Measurements from ENCODE around the gene THADA.

Gene THADA

DNA sequence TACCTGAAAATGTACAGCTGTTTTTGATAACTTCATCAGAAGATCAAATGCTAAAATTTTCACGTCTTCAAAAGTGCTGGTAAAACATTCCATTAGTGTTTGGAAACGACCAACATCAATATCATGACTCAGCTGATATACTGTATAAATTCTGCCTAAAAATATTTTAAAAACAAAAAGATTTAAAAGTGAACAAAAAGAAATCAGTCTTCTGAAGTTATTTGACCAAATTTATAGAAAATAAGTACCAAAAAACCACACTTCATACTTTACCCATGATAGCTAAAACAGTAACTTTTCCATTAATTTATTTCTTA, 35.6 kb downstream of the THADA start:
- ChIA-PET CTCF (no interaction called here), POLR2A (no interaction called here)
- no peak for TF ChIP-seq ELF4 (IDR thresholded peaks at IDR 0.05)
- TF ChIP-seq PKNOX1 (IDR thresholded peaks at IDR 0.05), result no peak
- no peak for TF ChIP-seq LEF1 (IDR thresholded peaks at IDR 0.05; ENCODE audit: borderline replicate concordance)
- TF ChIP-seq CTBP1 (IDR thresholded peaks at IDR 0.05; ENCODE audit: borderline replicate concordance), result no peak
- TF ChIP-seq SP1 (IDR thresholded peaks at IDR 0.05), result no peak
- TF ChIP-seq L3MBTL2 (conservative IDR thresholded peaks at IDR 0.05), result no peak
- no peak for TF ChIP-seq SUZ12 (IDR thresholded peaks at IDR 0.05)
- TF ChIP-seq TARDBP (IDR thresholded peaks at IDR 0.05), result no peak
- TF ChIP-seq ZNF384 (IDR thresholded peaks at IDR 0.05), result no peak
- no peak for TF ChIP-seq HDGF (IDR thresholded peaks at IDR 0.05; ENCODE audit: borderline replicate concordance)
- TF ChIP-seq FOXM1 (IDR thresholded peaks at IDR 0.05; ENCODE audit: borderline replicate concordance), result no peak
- no peak for TF ChIP-seq ARNT (IDR thresholded peaks at IDR 0.05)
- TF ChIP-seq FOXK2 (IDR thresholded peaks at IDR 0.05), result no peak
- TF ChIP-seq NFRKB (IDR thresholded peaks at IDR 0.05), result no peak
- TF ChIP-seq BHLHE40 (IDR thresholded peaks at IDR 0.05; ENCODE audit: borderline replicate concordance), result no peak
- TF ChIP-seq FOXA1 (IDR thresholded peaks at IDR 0.05), result no peak
- DNase-seq (ENCODE audit: extremely low spot score), result no peak

DNA sequence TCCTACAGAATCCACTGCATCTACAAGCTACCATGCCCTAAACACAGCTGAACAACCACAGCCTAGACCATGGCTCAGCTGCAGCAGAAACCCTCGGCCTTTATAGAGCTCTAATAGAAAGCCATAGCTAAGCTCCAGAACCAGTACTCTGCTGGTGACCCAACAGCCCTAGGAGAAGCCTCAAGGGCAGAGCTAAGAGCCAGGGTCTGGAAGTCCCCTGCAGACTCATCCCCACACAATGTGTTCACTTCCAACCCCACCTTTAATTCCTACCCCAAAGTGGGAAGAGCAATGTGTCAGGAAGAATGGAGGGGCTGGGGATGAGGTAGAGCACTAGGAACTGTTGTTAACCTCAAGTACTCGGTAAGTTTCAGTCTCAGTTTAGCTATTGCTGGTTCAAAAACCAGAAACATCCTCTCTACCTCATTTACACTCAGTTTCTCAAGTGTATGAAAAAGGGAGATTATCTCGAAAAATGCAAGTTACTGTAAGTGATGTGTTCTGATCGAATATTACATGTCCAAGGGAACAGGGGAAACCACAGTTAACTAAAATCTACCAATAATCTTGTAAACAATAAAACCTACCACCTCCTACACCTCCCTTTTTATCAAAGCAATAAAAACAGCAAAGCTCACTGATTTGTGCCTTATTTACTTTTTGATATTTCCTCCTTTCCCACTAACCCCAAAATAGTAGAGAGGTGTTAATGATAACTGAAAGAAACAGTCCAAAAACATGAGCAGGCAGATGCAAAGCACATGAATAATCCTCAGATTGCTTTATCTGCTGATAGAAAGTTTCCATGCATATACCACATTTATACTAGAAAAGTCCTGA, 36.2 kb downstream of the THADA start:
- no peak for DNase-seq (ENCODE audit: extremely low spot score)
- POLR2A ChIA-PET, result no interaction called here
- CTCF ChIA-PET, result no interaction called here

GRCh38 chr2:43557196-43557595, 38.6 kb downstream of the THADA start:
- no peak for DNase-seq (ENCODE audit: extremely low spot score)
- ChIA-PET POLR2A (no interaction called here), CTCF (no interaction called here)
- TF ChIP-seq LEF1 (IDR thresholded peaks at IDR 0.05; ENCODE audit: borderline replicate concordance) (no peak), BHLHE40 (IDR thresholded peaks at IDR 0.05; ENCODE audit: borderline replicate concordance) (no peak), SUZ12 (IDR thresholded peaks at IDR 0.05) (no peak), CTBP1 (IDR thresholded peaks at IDR 0.05; ENCODE audit: borderline replicate concordance) (no peak), ZNF384 (IDR thresholded peaks at IDR 0.05) (no peak), FOXM1 (IDR thresholded peaks at IDR 0.05; ENCODE audit: borderline replicate concordance) (no peak), L3MBTL2 (conservative IDR thresholded peaks at IDR 0.05) (no peak), ARNT (IDR thresholded peaks at IDR 0.05) (no peak), TARDBP (IDR thresholded peaks at IDR 0.05) (no peak), FOXK2 (IDR thresholded peaks at IDR 0.05) (no peak), ELF4 (IDR thresholded peaks at IDR 0.05) (no peak), FOXA1 (IDR thresholded peaks at IDR 0.05) (no peak), PKNOX1 (IDR thresholded peaks at IDR 0.05) (no peak), NFRKB (IDR thresholded peaks at IDR 0.05) (no peak), SP1 (IDR thresholded peaks at IDR 0.05) (no peak), HDGF (IDR thresholded peaks at IDR 0.05; ENCODE audit: borderline replicate concordance) (no peak)

More for the DNA sequence above, 36.2 kb downstream of the THADA start:
- TF ChIP-seq ZNF384 (IDR thresholded peaks at IDR 0.05) (no peak), FOXM1 (IDR thresholded peaks at IDR 0.05; ENCODE audit: borderline replicate concordance) (no peak), TARDBP (IDR thresholded peaks at IDR 0.05) (no peak), ELF4 (IDR thresholded peaks at IDR 0.05) (no peak), SUZ12 (IDR thresholded peaks at IDR 0.05) (no peak), FOXA1 (IDR thresholded peaks at IDR 0.05) (no peak), PKNOX1 (IDR thresholded peaks at IDR 0.05) (no peak), NFRKB (IDR thresholded peaks at IDR 0.05) (no peak), SP1 (IDR thresholded peaks at IDR 0.05) (no peak), CTBP1 (IDR thresholded peaks at IDR 0.05; ENCODE audit: borderline replicate concordance) (no peak), FOXK2 (IDR thresholded peaks at IDR 0.05) (no peak), LEF1 (IDR thresholded peaks at IDR 0.05; ENCODE audit: borderline replicate concordance) (no peak), HDGF (IDR thresholded peaks at IDR 0.05; ENCODE audit: borderline replicate concordance) (no peak), BHLHE40 (IDR thresholded peaks at IDR 0.05; ENCODE audit: borderline replicate concordance) (no peak), L3MBTL2 (conservative IDR thresholded peaks at IDR 0.05) (no peak), ARNT (IDR thresholded peaks at IDR 0.05) (no peak)

- POLR2A ChIA-PET, result interaction anchor here (0.6 kb wide), 1 partner anchor 9 kb away, joined by 3 read pairs; no protein-coding TSS in a partner anchor
- DNase-seq (ENCODE audit: extremely low spot score), result no peak
- TF ChIP-seq FOXM1 (IDR thresholded peaks at IDR 0.05; ENCODE audit: borderline replicate concordance), result no peak
- no peak for TF ChIP-seq FOXK2 (IDR thresholded peaks at IDR 0.05)
- no peak for TF ChIP-seq HDGF (IDR thresholded peaks at IDR 0.05; ENCODE audit: borderline replicate concordance)
- TF ChIP-seq SUZ12 (IDR thresholded peaks at IDR 0.05), result no peak
- TF ChIP-seq LEF1 (IDR thresholded peaks at IDR 0.05; ENCODE audit: borderline replicate concordance), result no peak
- TF ChIP-seq TARDBP (IDR thresholded peaks at IDR 0.05), result no peak
- no peak for TF ChIP-seq FOXA1 (IDR thresholded peaks at IDR 0.05)
- no peak for TF ChIP-seq ZNF384 (IDR thresholded peaks at IDR 0.05)
- no peak for TF ChIP-seq NFRKB (IDR thresholded peaks at IDR 0.05)
- no peak for TF ChIP-seq L3MBTL2 (conservative IDR thresholded peaks at IDR 0.05)
- TF ChIP-seq BHLHE40 (IDR thresholded peaks at IDR 0.05; ENCODE audit: borderline replicate concordance), result no peak
- TF ChIP-seq ARNT (IDR thresholded peaks at IDR 0.05), result no peak
- TF ChIP-seq PKNOX1 (IDR thresholded peaks at IDR 0.05), result no peak
- no peak for TF ChIP-seq ELF4 (IDR thresholded peaks at IDR 0.05)
- no peak for TF ChIP-seq SP1 (IDR thresholded peaks at IDR 0.05)
- TF ChIP-seq CTBP1 (IDR thresholded peaks at IDR 0.05; ENCODE audit: borderline replicate concordance), result no peak
- CTCF ChIA-PET, result no interaction called here
Observed at GRCh38 chr2:43556256-43556655, 39.6 kb downstream of the THADA start.

GRCh38 chr2:43553341-43553855, 42.4 kb downstream of the THADA start:
- POLR2A ChIA-PET, result no interaction called here
- CTCF ChIA-PET, result no interaction called here
- no peak for DNase-seq (ENCODE audit: extremely low spot score)
- TF ChIP-seq SUZ12 (IDR thresholded peaks at IDR 0.05), result no peak
- TF ChIP-seq L3MBTL2 (conservative IDR thresholded peaks at IDR 0.05), result no peak
- TF ChIP-seq LEF1 (IDR thresholded peaks at IDR 0.05; ENCODE audit: borderline replicate concordance), result no peak
- TF ChIP-seq FOXA1 (IDR thresholded peaks at IDR 0.05), result no peak
- no peak for TF ChIP-seq NFRKB (IDR thresholded peaks at IDR 0.05)
- no peak for TF ChIP-seq PKNOX1 (IDR thresholded peaks at IDR 0.05)
- TF ChIP-seq TARDBP (IDR thresholded peaks at IDR 0.05), result no peak
- TF ChIP-seq HDGF (IDR thresholded peaks at IDR 0.05; ENCODE audit: borderline replicate concordance), result no peak
- no peak for TF ChIP-seq FOXK2 (IDR thresholded peaks at IDR 0.05)
- TF ChIP-seq BHLHE40 (IDR thresholded peaks at IDR 0.05; ENCODE audit: borderline replicate concordance), result no peak
- TF ChIP-seq FOXM1 (IDR thresholded peaks at IDR 0.05; ENCODE audit: borderline replicate concordance), result no peak
- TF ChIP-seq ARNT (IDR thresholded peaks at IDR 0.05), result no peak
